GM19193 (cell line): ENCODE results near the gene GOLGA6L7.
"Not testable (repeated sequence)": the region's sequence is repeated elsewhere in the genome, so short reads cannot be mapped to it uniquely, and the experiment has no call there.

ENCODE experiments used
- POLR2A ChIP-seq: IDR thresholded peaks from 4 replicates; pipeline ENCODE4 v1.6.1; 2011; ENCODE audit not compliant: insufficient read depth, insufficient read length; ENCODE audit errors: extremely low read depth

GOLGA6L7 gene

DNA sequence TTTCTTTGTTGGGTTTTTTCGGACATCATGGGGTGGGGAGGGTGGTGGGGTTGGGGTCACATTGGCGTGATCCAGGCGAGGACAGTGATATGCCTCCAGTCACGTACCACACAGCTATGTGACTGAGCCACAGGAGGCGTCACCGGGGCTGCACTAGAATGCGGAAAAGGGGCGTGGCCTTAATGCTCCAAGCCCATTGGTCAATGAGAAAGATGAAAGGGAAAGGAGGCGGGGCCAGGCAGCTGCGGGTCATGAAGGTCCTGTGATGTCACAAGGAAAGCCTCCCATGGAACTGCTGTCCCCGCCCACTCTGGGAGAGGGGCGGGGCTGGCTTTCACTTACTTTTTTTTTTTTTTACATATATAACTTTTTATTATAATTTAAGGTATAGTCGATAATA, at the start of gene GOLGA6L7:
Gene GOLGA6L7 (minus strand): TSS at position 124 of the 400 bp plus-strand sequence. CDS start 95 bp downstream, at position 29.
- TF ChIP-seq POLR2A: not testable (repeated sequence)

GRCh38 chr15:28897861-28898585, 49.6 kb upstream of the GOLGA6L7 start:
- no peak for TF ChIP-seq POLR2A

- TF ChIP-seq POLR2A: no peak
These were observed 48.5 kb upstream of the GOLGA6L7 start for GRCh38 chr15:28896951-28897350.

- no peak for TF ChIP-seq POLR2A
These were observed 47.1 kb upstream of the GOLGA6L7 start for GRCh38 chr15:28895566-28895965.

DNA sequence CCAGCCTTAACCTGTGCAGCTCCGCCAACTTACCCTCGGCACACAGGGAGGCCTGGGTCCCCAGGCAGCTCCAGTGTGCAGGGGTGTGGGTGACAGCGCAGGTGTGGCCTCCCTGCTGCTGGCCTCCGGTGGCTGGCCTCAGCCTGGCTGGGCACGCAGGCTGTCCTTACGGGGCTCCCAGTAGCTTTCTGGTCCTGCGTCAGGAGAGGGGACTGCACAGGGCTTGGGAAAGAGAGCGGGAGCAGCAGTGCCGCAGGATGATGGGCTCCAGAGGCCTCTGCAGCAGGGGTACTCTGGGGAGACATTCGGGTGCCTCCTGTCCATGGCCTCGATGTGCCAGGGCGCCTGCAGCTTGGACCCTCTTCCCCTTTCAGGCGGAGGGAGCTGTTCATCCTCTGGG, 46.7 kb upstream of the GOLGA6L7 start:
- TF ChIP-seq POLR2A: no peak

GRCh38 chr15:28894631-28895030, 46.2 kb upstream of the GOLGA6L7 start:
- TF ChIP-seq POLR2A: no peak

- no peak for TF ChIP-seq POLR2A
These were observed 44.6 kb upstream of the GOLGA6L7 start for GRCh38 chr15:28892789-28893610.

DNA sequence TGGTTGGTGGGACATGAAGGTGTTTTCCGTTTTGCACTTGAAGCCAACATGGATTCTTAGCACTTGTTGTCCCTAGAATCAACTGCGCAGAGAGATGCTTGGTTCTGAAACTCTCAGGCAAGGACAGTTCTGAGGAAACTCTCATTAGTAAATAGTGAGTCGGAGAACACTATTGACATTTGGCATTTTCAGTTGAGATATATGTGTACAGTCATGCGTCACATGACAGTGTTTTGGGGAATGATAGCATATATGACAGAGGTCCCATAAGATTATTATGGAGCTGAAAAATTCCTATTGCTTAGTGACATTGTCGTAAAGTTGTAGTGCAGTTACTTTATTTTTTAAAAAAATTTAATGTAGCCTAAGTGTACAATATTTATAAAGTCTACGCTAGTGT, 43.1 kb upstream of the GOLGA6L7 start:
- no peak for TF ChIP-seq POLR2A

GRCh38 chr15:28890711-28891495, 42.5 kb upstream of the GOLGA6L7 start:
- no peak for TF ChIP-seq POLR2A

DNA sequence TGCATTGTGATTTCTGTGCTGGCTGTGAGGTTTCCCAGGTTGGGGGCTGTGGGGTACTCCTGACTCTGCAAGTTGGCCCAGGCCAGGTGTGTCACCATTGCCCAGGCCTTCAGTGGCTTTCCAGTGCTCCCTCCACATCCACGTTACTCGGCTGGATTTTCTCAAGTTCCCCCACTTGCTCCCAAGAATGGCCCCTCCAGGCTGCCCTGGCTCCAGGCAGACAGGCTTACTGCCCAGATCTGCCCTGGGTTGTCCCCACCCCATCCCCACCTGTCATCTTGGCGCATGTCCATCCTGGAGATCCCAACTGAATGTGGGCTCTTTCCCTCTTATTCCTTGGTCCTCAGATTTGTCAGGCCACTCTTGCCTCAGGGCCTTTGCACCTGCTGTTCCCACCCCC, 40.9 kb upstream of the GOLGA6L7 start:
- no peak for TF ChIP-seq POLR2A

DNA sequence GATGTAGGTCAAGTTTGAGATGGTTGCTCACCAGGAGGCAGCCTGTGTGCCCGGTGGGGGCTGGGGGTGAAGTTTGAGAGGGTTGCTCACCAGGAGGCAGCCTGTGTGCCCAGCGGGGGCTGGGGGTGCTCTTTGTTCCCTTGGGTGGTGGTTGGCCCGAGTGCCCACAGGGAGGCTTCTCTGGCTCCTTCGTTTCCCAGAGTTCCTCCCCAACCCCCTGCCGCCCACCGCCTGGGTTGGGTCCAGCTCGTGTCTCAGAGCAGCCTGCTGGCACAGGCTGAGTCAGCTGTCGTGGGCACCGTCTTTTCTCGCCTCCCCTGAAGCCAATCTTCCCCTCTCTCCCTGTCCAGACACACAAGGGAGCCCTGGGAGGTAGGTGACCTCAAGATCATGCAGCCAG, 40.5 kb upstream of the GOLGA6L7 start:
- no peak for TF ChIP-seq POLR2A

- no peak for TF ChIP-seq POLR2A
These were observed 40.0 kb upstream of the GOLGA6L7 start for GRCh38 chr15:28888302-28888894.

GRCh38 chr15:28887339-28888174, 39.1 kb upstream of the GOLGA6L7 start:
- TF ChIP-seq POLR2A: no peak
